ENCODE data around the gene PIGQ. TPM values are rescaled to one million over a fixed set of nuclear protein-coding genes. Genes with fewer than 3 reads are reported as not detected.

The PIGQ gene
- total RNA-seq, 4 donors from 2014 or later: 30.4 to 42.4 (median 36.8) TPM

- no peaks in the 10 kb centered on the region for H3K27me3 ChIP-seq
- peaks cover 0 to 6% (median 0%) of the 10 kb centered on the region in 3 donors for H3K4me1 ChIP-seq
- TF ChIP-seq POLR2A (IDR thresholded peaks at IDR 0.05) (no peak), CTCF (IDR thresholded peaks at IDR 0.05) (no peak), POLR2AphosphoS5 (IDR thresholded peaks at IDR 0.05) (no peak), EP300 (IDR thresholded peaks at IDR 0.05) (no peak)
- no CpG with 5 or more reads among the region's 35 CpGs for WGBS, 2 donors (ENCODE audit: low coverage in 1 of 2)
- H3K27ac ChIP-seq: no peak overlapping the region
- no peak overlapping the region for H3K4me3 ChIP-seq
- no peaks in the 10 kb centered on the region for H3K9me3 ChIP-seq
- ATAC-seq: no peak
- peaks cover 0 to 66% of the 10 kb centered on the region in 2 donors for H3K36me3 ChIP-seq
Measured at GRCh38 chr16:552171-552570, 17.6 kb upstream of the PIGQ start.

GRCh38 chr16:553601-554296 is 16.0 kb upstream of the PIGQ start:
- TF ChIP-seq EP300 (IDR thresholded peaks at IDR 0.05) (no peak), POLR2A (IDR thresholded peaks at IDR 0.05) (no peak), POLR2AphosphoS5 (IDR thresholded peaks at IDR 0.05) (no peak), CTCF (IDR thresholded peaks at IDR 0.05) (no peak)
- Histone ChIP-seq H3K36me3 (peaks cover 0 to 50% of the 10 kb centered on the region in 2 donors), H3K4me1 (peaks cover 0 to under 1% (median 0%) of the 10 kb centered on the region in 3 donors), H3K27ac (no peak overlapping the region), H3K9me3 (no peaks in the 10 kb centered on the region), H3K4me3 (no peak overlapping the region), H3K27me3 (peaks cover 13% of the 10 kb centered on the region)
- 73% methylated on average over 3 of the region's 33 CpGs; no CpG with 5 or more reads in 1 of the 2 donors for WGBS, 2 donors (ENCODE audit: low coverage in 1 of 2)
- ATAC-seq: no peak

- Histone ChIP-seq H3K9me3 (no peaks in the 10 kb centered on the region), H3K4me1 (peaks cover 0 to 6% (median 0%) of the 10 kb centered on the region in 3 donors), H3K27me3 (peaks cover 18% of the 10 kb centered on the region), H3K27ac (no peak overlapping the region), H3K36me3 (peaks cover 0 to 45% of the 10 kb centered on the region in 2 donors), H3K4me3 (no peak overlapping the region)
- WGBS, 2 donors (ENCODE audit: low coverage in 1 of 2): 70 to 72% methylated on average over 2 to 8 of the region's 11 CpGs
- TF ChIP-seq POLR2A (IDR thresholded peaks at IDR 0.05): no peak
- no peak for TF ChIP-seq POLR2AphosphoS5 (IDR thresholded peaks at IDR 0.05)
- TF ChIP-seq EP300 (IDR thresholded peaks at IDR 0.05): no peak
- TF ChIP-seq CTCF (IDR thresholded peaks at IDR 0.05): no peak
- ATAC-seq: no peak
Measured at GRCh38 chr16:554297-554621, 15.5 kb upstream of the PIGQ start.

- Histone ChIP-seq H3K4me3 (peak overlapping the region in 1 of 2 donors; percentile 7), H3K4me1 (peaks cover 0 to 11% (median 4%) of the 10 kb centered on the region in 3 donors)
Measured at GRCh38 chr16:554640-555365, 15.0 kb upstream of the PIGQ start.

More at GRCh38 chr16:554640-555365, 15.0 kb upstream of the PIGQ start:
- Histone ChIP-seq H3K36me3 (peaks cover 0 to 39% of the 10 kb centered on the region in 2 donors), H3K9me3 (no peaks in the 10 kb centered on the region), H3K27ac (no peak overlapping the region), H3K27me3 (peaks cover 23% of the 10 kb centered on the region)
- no peak for ATAC-seq
- WGBS, 2 donors (ENCODE audit: low coverage in 1 of 2): 70 to 100% methylated on average over 1 to 2 of the region's 54 CpGs
- TF ChIP-seq CTCF (IDR thresholded peaks at IDR 0.05) (no peak), POLR2A (IDR thresholded peaks at IDR 0.05) (no peak), EP300 (IDR thresholded peaks at IDR 0.05) (no peak), POLR2AphosphoS5 (IDR thresholded peaks at IDR 0.05) (no peak)
